Measurements from ENCODE around the gene P2RY14.
A peak's percentile ranks its signal among the peaks of the same experiment; 100 is the strongest.

P2RY14 gene

DNA sequence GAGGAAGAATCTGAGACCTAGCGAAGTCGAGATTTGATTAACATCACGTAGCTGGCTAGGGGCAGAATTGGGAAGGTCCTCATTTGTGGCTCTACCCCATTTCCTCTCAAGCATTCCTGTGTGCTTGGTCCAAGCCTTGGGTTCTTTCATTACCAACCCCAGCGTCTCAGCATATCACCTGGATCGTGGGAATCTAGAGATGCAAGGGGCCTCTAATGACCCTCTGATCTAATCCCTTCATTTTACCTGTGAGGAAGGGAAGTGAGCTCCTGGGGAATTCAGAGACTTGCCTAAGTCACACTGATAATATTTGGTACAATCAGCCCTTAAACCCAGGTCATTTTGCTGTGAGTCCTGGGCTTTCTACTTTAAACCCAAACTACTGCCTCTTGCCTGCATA, 36.3 kb upstream of the P2RY14 start:
- Histone ChIP-seq H3K4me1 (ENCODE audit: control insufficient read depth, insufficient read depth, low read length) (peaks cover 2% of the 10 kb centered on the region), H3K4me3 (ENCODE audit: low read length) (no peak overlapping the region), H3K27me3 (ENCODE audit: control insufficient read depth, insufficient read depth, low read length) (no peaks in the 10 kb centered on the region), H3K36me3 (ENCODE audit: control insufficient read depth, insufficient read depth, low read length) (no peaks in the 10 kb centered on the region), H3K9me3 (ENCODE audit: control insufficient read depth, insufficient read depth, low read length) (no peaks in the 10 kb centered on the region), H3K27ac (ENCODE audit: low read length) (no peak overlapping the region)
- no peak for DNase-seq (ENCODE audit: low read depth, low spot score)
- WGBS (ENCODE audit: insufficient coverage, insufficient read length): no CpG with 5 or more reads among the region's 5 CpGs

DNA sequence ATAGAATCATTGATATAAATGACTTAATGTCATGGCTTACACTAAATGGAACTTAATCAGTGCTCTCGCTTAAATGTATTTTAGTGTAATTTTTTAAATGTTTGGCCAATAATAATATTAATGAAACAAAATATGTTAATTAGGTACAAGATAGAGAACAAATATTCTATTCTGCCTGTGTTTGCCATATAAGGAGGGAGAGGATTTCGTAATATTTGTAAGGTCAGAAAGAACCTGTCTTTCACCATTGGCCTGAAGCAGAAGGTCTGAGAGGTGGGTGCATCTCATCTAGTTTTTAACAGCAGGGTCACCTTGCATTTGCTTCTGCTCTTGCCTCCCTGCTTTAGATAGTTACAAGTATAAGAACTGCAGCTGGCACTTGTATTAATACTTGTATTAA, 35.8 kb upstream of the P2RY14 start:
- H3K27me3 ChIP-seq (ENCODE audit: control insufficient read depth, insufficient read depth, low read length): no peaks in the 10 kb centered on the region
- peaks cover 2% of the 10 kb centered on the region for H3K4me1 ChIP-seq (ENCODE audit: control insufficient read depth, insufficient read depth, low read length)
- DNase-seq (ENCODE audit: low read depth, low spot score): no peak
- H3K9me3 ChIP-seq (ENCODE audit: control insufficient read depth, insufficient read depth, low read length): no peaks in the 10 kb centered on the region
- no CpG with 5 or more reads among the region's 2 CpGs for WGBS (ENCODE audit: insufficient coverage, insufficient read length)
- no peak overlapping the region for H3K27ac ChIP-seq (ENCODE audit: low read length)
- no peaks in the 10 kb centered on the region for H3K36me3 ChIP-seq (ENCODE audit: control insufficient read depth, insufficient read depth, low read length)
- H3K4me3 ChIP-seq (ENCODE audit: low read length): no peak overlapping the region

DNA sequence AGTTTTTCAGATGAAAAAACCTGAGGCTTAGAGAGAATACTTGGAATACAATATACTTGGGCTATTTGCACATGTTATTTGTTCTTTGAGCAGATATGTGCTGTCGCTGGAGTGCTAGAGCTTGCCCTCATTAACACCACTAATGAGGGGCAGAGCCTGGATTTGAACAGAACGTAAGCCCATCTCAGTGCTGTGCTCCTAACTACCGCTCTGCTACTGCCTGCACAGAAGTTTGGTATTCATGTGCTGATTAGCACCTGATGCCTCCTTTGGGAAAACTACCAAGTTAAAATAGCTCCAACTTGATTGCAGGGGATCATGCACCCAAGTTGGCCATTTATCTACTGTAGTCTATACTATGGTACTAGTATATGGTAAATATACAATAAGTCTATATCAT, 34.6 kb upstream of the P2RY14 start:
- DNase-seq (ENCODE audit: low read depth, low spot score): no peak
- Histone ChIP-seq H3K27ac (ENCODE audit: low read length) (no peak overlapping the region), H3K27me3 (ENCODE audit: control insufficient read depth, insufficient read depth, low read length) (no peaks in the 10 kb centered on the region), H3K36me3 (ENCODE audit: control insufficient read depth, insufficient read depth, low read length) (no peaks in the 10 kb centered on the region), H3K9me3 (ENCODE audit: control insufficient read depth, insufficient read depth, low read length) (no peaks in the 10 kb centered on the region), H3K4me1 (ENCODE audit: control insufficient read depth, insufficient read depth, low read length) (peaks cover 2% of the 10 kb centered on the region), H3K4me3 (ENCODE audit: low read length) (no peak overlapping the region)
- WGBS (ENCODE audit: insufficient coverage, insufficient read length): no CpG with 5 or more reads among the region's 3 CpGs

DNA sequence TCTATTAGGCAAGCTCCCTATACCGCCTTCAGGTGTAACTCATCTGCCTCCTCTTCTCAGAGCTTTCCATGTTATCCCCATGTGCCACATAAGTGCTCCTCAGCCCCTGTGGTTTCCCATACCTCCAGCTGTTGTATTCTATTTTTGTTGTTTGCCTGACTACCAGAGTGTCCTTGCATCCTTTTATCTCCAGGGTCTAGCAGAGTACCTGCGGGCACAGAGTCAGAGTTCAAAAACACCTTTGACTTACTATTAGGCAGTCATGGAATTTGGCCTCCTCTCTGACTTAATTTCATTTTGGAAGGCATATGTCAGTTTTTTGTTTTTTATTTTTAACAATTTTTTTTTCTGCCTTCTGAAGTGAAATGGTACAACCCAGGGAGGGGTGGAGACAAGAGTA, 31.2 kb upstream of the P2RY14 start:
- Histone ChIP-seq H3K27ac (ENCODE audit: low read length) (no peak overlapping the region), H3K36me3 (ENCODE audit: control insufficient read depth, insufficient read depth, low read length) (no peaks in the 10 kb centered on the region), H3K27me3 (ENCODE audit: control insufficient read depth, insufficient read depth, low read length) (no peaks in the 10 kb centered on the region), H3K9me3 (ENCODE audit: control insufficient read depth, insufficient read depth, low read length) (no peaks in the 10 kb centered on the region), H3K4me1 (ENCODE audit: control insufficient read depth, insufficient read depth, low read length) (peaks cover 9% of the 10 kb centered on the region), H3K4me3 (ENCODE audit: low read length) (no peak overlapping the region)
- no CpG with 5 or more reads among the region's 2 CpGs for WGBS (ENCODE audit: insufficient coverage, insufficient read length)
- DNase-seq (ENCODE audit: low read depth, low spot score): no peak

DNA sequence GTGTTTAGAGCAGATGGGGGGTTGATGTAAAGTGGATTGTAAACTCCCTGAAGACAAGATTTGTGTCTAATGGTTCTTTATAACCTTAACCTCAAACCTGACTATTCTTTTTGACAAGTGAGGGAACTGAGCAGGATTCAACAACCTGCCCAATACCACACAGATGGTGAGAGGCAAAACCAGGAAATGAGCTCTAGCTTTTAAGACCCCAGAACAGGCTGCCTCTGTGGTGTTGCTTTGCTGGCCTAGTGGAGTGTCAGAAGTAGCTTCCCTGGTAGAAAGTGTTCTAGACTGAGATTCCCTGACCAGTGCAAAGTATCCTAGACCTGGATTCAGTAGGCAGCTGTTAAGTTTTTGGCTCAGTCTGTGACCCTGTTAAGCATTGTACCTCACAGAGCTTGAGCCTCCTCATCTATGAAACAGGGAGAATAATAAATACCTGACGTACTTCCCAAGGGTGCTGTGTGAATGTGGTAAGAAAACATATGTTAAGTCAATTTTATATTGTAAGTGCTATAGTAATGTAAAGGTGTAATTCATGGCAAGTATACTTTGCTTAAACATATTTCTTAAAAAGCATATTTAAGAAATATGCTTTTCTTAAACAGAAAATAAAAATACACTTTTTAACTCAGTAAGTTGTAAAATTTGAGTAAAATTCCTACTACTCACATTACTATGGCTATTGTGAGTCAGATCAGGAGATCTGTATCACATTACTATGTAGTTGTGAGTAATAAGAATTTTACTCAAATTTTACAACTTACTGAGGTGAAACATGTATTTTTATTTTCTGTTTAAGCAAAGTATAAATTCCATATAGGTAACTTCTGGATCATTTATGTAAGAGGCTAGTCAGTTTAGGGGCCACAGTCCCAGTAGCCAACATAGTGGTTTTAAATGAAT, 29.5 kb upstream of the P2RY14 start:
- H3K4me1 ChIP-seq (ENCODE audit: control insufficient read depth, insufficient read depth, low read length): peaks cover 9% of the 10 kb centered on the region
- no peaks in the 10 kb centered on the region for H3K27me3 ChIP-seq (ENCODE audit: control insufficient read depth, insufficient read depth, low read length)
- H3K9me3 ChIP-seq (ENCODE audit: control insufficient read depth, insufficient read depth, low read length): no peaks in the 10 kb centered on the region
- H3K27ac ChIP-seq (ENCODE audit: low read length): no peak overlapping the region
- WGBS (ENCODE audit: insufficient coverage, insufficient read length): no CpG with 5 or more reads among the region's 1 CpG
- H3K4me3 ChIP-seq (ENCODE audit: low read length): no peak overlapping the region
- DNase-seq (ENCODE audit: low read depth, low spot score): no peak
- H3K36me3 ChIP-seq (ENCODE audit: control insufficient read depth, insufficient read depth, low read length): no peaks in the 10 kb centered on the region

DNA sequence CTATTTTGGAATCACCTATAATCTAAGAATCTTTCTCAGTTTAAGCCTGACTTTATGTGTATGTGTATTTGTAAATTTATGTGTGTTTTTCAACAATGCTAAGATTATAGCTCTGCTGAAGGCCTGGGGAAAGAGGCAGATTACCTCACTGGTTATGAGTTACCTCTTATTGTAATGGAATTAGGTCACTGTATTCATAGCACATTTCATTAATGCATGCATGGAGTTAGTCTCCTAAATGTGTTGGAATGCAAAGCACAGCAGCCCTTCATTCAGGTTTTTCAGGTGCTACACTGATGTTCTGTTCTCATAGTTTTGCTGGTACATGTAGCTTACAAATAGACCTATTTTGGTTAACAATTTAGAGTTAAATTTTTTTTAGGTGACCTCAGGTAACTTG, 28.8 kb upstream of the P2RY14 start:
- no peak overlapping the region for H3K4me3 ChIP-seq (ENCODE audit: low read length)
- peaks cover 9% of the 10 kb centered on the region for H3K4me1 ChIP-seq (ENCODE audit: control insufficient read depth, insufficient read depth, low read length)
- H3K27ac ChIP-seq (ENCODE audit: low read length): no peak overlapping the region
- no peaks in the 10 kb centered on the region for H3K9me3 ChIP-seq (ENCODE audit: control insufficient read depth, insufficient read depth, low read length)
- no peaks in the 10 kb centered on the region for H3K27me3 ChIP-seq (ENCODE audit: control insufficient read depth, insufficient read depth, low read length)
- no peaks in the 10 kb centered on the region for H3K36me3 ChIP-seq (ENCODE audit: control insufficient read depth, insufficient read depth, low read length)
- no peak for DNase-seq (ENCODE audit: low read depth, low spot score)

DNA sequence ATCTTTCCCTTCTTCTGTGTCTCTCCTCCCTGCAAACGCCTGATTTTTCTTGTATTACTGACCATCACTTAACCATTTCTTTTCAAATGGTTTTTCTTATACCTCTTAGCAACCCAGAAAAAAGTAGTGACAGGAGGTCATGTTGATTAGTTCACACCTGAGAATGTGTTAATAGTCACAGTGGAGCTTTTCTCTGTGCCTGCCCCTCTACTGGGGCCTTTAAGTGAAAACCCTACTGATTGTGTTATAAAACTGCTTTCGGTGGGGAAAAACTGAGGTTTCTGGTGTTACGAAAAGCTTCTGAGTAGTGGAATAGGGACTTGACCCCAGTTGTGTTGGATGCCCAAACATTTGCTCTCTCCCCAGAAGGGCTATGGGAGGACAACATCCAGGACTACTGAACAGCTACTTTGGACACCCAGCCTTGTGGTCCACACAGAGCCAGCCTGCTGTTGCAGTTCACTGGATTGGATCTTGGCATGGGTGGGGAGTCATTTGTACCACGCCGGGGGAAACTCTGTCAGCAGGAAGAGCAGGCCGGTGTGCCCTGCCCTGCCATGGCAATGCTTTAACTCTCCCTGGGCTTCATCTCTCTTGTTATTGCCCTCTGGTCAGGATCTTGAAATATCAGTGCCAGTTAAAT, 27.9 kb upstream of the P2RY14 start:
- no peak overlapping the region for H3K4me3 ChIP-seq (ENCODE audit: low read length)
- no peak overlapping the region for H3K27ac ChIP-seq (ENCODE audit: low read length)
- no peak for DNase-seq (ENCODE audit: low read depth, low spot score)
- no CpG with 5 or more reads among the region's 6 CpGs for WGBS (ENCODE audit: insufficient coverage, insufficient read length)
- no peaks in the 10 kb centered on the region for H3K27me3 ChIP-seq (ENCODE audit: control insufficient read depth, insufficient read depth, low read length)
- H3K36me3 ChIP-seq (ENCODE audit: control insufficient read depth, insufficient read depth, low read length): no peaks in the 10 kb centered on the region
- H3K4me1 ChIP-seq (ENCODE audit: control insufficient read depth, insufficient read depth, low read length): peaks cover 9% of the 10 kb centered on the region
- no peaks in the 10 kb centered on the region for H3K9me3 ChIP-seq (ENCODE audit: control insufficient read depth, insufficient read depth, low read length)

DNA sequence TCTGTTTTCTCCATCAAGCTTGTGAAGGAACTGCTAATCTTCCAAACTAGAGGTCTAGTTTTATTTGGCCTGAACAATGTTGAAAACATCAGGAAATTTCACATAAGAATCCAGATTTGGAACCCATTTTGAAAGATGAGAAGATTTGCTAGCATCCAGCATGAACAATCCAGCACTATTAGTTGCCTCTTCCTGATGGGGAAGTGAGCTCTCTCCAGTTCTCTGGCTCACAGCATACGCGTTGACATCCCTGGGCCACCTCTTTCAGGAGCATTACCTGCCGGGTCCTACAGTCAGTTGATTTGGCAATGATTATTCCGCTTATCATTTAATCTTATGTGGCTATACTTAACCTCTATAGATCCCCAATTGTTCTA, 27.4 kb upstream of the P2RY14 start:
- no CpG with 5 or more reads among the region's 4 CpGs for WGBS (ENCODE audit: insufficient coverage, insufficient read length)
- Histone ChIP-seq H3K4me3 (ENCODE audit: low read length) (no peak overlapping the region), H3K9me3 (ENCODE audit: control insufficient read depth, insufficient read depth, low read length) (no peaks in the 10 kb centered on the region), H3K27me3 (ENCODE audit: control insufficient read depth, insufficient read depth, low read length) (no peaks in the 10 kb centered on the region), H3K27ac (ENCODE audit: low read length) (no peak overlapping the region), H3K36me3 (ENCODE audit: control insufficient read depth, insufficient read depth, low read length) (no peaks in the 10 kb centered on the region), H3K4me1 (ENCODE audit: control insufficient read depth, insufficient read depth, low read length) (peaks cover 9% of the 10 kb centered on the region)
- DNase-seq (ENCODE audit: low read depth, low spot score): no peak

DNA sequence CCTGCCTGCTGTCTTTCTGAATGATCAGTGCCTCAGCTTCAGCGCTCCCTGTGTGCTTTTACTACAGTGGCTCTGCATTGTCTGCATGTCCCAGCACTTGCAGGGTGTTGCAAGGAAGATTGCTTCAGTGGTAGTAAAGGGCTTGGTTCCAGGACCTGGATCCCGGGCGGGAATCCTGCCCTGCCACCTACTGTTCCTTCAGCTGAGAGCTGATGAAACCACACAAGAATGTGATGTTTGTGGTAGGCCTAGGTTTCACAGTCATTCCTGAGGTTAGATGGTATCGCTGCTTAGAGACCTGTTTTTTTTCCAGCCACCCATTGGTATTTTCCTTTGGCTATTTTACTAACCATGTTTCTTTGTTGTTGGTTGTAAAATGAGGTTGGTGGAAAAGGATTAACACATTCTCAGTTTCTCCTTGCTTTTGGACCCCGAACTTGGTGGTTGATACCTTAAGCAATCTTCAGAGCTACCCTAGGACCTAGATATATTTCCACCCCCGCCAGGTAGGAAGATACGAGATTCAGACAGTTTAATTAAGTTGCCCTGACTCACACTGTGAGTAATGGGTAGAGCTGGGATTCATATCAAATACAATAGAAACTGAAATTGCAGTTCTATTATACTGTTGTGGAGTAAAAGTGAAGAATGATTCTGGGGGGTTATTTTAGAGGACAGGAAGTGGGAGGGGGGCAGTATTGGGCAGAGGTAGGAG, 26.9 kb upstream of the P2RY14 start:
- Histone ChIP-seq H3K27ac (ENCODE audit: low read length) (no peak overlapping the region), H3K9me3 (ENCODE audit: control insufficient read depth, insufficient read depth, low read length) (no peaks in the 10 kb centered on the region), H3K4me1 (ENCODE audit: control insufficient read depth, insufficient read depth, low read length) (peaks cover 9% of the 10 kb centered on the region), H3K36me3 (ENCODE audit: control insufficient read depth, insufficient read depth, low read length) (no peaks in the 10 kb centered on the region), H3K27me3 (ENCODE audit: control insufficient read depth, insufficient read depth, low read length) (no peaks in the 10 kb centered on the region), H3K4me3 (ENCODE audit: low read length) (no peak overlapping the region)
- peak; percentile 61 for DNase-seq (ENCODE audit: low read depth, low spot score)
- WGBS (ENCODE audit: insufficient coverage, insufficient read length): no CpG with 5 or more reads among the region's 7 CpGs

DNA sequence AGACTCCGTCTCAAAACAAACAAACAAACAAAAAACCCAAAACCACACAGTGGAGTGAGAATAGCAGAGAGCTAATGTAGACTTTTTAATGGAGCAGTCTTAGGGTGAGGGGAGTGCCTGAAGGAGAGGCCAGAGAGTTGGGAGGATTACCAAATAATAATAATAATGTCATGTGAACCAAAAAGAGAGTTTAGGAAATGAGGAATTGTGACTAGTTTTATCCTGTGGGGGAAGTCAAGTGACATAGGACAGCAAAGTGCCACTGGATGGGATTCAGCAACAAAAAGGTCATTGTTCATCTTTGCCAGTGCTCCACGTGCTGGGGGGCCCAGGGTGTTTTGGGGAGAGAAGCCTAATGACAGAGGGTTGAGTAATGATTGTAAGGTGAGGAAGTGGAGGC, 25.4 kb upstream of the P2RY14 start:
- WGBS (ENCODE audit: insufficient coverage, insufficient read length): no CpG with 5 or more reads among the region's 2 CpGs
- Histone ChIP-seq H3K36me3 (ENCODE audit: control insufficient read depth, insufficient read depth, low read length) (no peaks in the 10 kb centered on the region), H3K27me3 (ENCODE audit: control insufficient read depth, insufficient read depth, low read length) (no peaks in the 10 kb centered on the region), H3K4me1 (ENCODE audit: control insufficient read depth, insufficient read depth, low read length) (peaks cover 9% of the 10 kb centered on the region), H3K4me3 (ENCODE audit: low read length) (no peak overlapping the region), H3K27ac (ENCODE audit: low read length) (no peak overlapping the region), H3K9me3 (ENCODE audit: control insufficient read depth, insufficient read depth, low read length) (no peaks in the 10 kb centered on the region)
- no peak for DNase-seq (ENCODE audit: low read depth, low spot score)

All from iPS DF 6.9 (cell line).